Suppressor macrophage (primary cell): ENCODE data around the gene ZNF236.

ENCODE experiments used
- DNase-seq, 4 experiments: peaks; one replicate each; pipeline ENCODE4 v3.0.0-alpha.2; 2020 to 2022

ZNF236 gene

DNA sequence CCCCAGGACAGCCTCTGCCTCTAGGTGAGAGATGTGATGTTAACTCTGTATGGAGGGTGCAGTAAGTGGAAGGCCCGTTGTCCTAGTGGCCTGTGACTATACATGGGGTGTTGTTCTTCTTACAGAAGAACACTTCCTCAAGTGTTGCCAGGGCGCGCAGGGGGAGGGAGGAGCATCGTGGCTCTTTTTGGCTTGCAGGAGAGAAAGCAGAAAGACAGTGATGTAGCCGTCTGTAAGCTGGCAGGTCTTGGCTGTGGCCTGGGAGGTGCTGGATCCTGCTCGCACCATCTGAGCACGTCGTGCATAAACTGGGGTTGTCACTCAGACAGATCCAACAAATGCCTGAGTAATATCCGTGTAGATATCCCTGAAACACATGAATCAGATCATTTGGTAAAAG, 44.3 kb downstream of the ZNF236 start:
- DNase-seq: peak in 2 of 4 experiments; percentile 2 to 15

DNA sequence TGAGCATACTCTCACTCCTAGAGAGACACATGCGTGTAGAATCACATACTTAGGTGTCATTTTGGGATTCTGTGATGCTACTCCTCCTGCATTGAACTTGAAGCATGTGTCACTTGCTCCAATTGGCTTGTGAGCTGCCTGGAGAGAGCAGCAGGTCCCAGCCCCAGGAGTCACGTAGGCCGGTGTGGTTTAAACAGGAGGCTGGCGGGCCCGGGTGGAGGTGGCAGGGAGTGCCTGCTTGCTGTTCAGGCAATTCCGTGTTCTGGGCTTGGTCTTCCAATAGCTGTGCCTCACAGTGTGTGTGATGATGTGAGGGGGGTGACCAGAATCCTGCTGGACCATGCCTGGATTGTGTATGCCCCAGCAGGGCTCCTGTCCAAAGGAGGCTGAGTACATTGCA, 51.0 kb downstream of the ZNF236 start:
- no peak for DNase-seq

DNA sequence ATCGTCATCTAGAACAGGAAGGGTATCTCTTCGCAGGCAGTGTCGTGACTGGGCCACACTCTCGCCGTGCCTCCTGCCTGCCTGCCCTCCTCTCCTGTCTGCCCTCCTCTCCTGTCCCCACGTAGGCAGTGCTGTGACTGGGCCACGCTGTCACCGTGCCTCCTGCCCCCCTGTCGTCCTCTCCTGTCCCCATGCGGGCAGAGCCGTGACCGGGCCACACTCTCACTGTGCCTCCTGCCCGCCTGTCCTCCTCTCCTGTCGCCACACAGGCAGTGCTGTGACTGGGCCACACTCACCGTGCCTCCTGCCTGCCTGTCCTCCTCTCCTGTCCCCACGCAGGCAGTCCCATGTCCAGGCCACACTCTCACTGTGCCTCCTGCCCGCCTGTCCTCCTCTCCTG, 51.4 kb downstream of the ZNF236 start:
- no peak for DNase-seq

DNA sequence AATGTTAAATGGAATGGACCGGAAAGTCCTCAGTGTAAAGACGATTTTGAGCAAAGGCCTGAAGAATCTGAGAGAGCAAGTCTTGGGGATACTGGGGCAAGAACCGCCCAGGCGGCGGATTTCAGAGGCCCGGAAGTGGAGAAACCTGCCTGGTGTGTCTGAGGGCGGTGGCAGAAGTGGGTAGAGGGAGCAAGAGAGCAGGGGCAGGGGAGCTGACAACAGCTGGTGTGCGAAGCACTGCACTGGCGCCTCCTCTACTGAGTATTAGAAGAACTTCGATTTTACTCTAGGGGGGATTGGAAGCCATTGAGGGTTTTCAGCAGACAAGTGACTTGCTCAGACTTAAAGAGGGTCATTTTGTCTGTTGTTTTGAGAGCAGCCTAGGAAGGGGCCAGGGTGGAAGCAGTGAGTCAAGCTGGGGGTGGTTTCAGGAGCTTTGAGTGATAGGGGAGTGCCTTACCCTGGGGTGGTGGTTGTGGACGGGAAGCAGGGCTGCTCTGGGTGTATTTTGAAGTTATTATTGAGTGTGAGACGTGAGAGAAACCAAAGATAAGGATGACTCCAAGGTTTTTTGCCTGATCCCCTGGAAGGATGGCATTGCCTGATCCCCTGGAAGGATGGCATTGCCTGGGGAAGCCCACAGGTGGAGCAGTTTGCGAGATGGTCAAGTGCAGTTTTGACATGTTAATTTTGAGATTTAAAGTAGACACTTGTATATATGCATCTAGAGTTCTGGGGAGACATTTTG, 52.5 kb downstream of the ZNF236 start:
- DNase-seq: no peak

DNA sequence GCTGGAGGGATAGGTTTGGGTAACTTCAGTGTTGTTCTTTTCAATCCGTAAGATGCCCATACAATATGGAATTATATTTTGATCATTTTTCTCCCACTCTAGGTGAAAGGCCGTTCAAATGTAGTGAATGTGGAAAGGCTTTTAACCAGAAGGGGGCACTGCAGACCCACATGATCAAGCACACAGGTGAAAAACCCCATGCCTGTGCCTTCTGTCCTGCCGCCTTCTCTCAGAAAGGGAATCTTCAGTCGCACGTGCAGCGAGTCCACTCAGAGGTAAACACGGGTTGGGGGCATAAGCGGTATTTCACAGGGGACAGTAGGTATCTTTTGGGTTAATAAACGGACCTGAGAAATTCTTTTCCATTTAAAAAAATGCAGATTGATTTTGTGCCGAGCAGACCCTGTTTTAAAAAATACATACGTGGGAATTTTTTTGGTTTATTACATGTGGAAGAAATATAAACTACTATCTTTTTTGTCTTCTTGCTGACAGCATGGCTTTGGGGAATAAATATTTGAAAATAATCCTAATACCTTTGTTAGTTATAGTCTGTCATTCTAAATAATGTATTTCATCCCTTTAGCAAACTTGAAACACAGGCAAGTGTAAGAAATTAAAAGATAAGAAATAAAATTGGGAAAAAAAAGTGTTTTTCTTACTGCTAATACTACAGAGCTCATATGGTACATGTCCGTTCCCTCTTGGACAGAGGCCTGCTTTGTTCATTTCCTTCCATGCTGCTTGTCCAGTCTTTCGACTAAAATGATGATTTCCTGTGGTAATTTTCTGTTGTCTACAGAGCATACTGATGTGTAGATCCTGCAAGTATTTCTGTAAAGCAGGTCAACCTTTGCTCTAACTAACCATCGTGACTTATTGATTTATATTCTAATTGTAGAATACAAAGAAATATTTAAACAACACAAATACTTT, 53.3 kb downstream of the ZNF236 start:
- DNase-seq: peak; percentile 26 to 52 (median 42)

DNA sequence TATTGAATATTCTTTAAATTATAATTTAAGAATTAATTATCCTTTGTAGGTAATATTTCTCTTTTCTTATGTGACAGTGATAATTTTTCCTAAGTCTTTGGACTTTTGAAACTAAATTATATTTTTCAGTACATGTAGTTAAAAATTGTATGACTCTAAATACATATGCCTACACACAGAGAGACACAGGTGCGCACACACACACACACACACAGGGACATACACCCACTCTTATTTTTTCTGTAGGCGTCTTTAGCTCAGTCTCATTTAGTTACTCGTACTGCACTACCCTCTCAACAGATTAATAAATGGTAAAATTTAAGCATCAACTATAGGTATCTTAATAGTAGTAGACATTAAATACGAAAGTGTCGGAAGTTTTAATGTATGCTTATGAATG, 56.1 kb downstream of the ZNF236 start:
- DNase-seq: no peak

DNA sequence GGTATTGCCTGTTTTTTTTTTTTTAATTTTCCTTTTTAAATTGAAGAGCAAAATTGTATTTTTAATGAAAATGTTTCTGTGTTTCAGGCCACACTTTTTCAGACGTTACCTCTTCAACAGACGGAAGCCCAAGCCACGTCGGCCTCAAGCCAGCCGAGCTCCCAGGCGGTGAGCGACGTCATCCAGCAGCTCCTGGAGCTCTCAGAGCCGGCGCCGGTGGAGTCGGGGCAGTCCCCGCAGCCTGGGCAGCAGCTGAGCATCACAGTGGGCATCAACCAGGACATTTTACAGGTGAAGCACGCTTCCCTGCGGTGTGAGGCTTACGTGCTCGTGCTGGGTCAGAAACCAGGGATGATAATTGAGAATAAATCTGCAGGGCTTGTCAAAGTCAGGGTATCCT, 57.7 kb downstream of the ZNF236 start:
- no peak for DNase-seq

DNA sequence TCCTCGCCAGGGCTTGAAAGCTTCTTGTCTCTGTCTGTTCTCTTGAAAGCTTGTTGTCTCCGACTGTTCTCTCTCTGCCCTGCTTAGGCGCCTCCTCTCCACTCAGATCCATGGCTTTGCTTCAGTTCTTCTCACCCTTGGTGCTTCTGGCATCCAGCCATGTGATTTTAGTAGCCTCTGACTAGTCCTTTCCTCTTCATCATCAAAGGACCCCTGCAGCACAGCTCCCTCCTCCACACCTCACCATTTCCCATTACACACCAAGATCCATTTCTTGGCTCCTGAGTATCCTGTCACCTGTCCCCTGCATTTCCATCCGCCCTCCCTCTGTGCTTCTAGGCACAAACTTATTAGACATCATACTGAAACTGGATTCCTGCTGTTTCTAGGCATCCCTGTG, 59.4 kb downstream of the ZNF236 start:
- DNase-seq: no peak

DNA sequence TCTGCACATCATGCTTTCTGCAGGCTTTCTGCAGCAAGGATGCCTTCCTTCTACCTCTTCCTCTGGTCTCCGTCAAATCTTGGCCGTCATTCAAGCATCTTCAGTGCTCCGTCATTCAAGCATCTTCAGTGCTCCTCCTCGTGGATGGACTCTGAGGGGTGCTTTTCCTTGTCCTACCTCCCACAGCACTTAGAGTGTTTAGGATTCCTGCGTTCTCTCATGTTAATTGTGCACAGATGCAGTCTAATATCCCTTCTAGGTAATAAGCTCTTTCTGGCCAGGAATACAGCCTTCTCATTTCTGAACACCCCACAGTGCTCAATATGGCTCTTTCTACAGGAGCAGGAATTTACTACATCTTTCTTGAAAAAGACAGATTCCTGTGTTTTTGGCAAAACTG, 59.8 kb downstream of the ZNF236 start:
- DNase-seq: no peak

DNA sequence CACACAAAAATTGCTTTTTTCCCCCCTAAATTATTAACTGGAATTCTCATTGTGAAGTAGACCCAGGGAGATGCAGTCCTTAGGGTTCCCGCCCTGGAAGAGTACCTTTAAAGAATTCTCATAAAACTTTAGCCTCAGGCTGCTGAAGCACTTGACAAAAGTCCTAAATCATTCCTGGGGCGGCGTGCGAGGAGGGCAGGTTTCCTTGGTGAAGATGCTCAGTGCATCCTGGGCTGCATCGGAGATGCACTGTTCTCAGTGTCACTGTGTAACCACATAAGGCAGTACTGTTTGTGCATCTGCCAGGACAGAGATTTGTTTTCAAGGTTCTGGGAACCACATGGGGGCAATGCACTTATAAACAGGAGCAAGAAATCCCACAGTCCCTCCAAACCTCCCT, 62.6 kb downstream of the ZNF236 start:
- DNase-seq: no peak

DNA sequence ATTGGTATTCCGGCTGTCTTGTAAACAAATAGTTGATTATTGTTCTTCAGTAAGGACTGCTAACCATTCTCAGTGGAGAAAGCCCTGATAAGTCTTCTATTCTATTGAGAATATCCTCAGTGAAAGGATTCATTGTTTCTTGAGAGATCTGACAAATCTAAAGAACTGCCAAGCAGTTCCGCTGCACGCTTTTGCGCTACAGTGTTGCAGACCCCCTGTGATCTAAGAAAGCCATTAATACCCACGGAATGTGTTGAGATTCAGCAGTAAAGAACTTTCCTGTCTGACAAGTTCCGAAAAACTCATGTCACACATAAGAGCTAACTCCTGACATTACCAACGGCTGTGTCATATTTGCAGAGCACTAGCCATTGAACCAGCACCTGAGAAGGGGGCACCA, 63.8 kb downstream of the ZNF236 start:
- DNase-seq: no peak

DNA sequence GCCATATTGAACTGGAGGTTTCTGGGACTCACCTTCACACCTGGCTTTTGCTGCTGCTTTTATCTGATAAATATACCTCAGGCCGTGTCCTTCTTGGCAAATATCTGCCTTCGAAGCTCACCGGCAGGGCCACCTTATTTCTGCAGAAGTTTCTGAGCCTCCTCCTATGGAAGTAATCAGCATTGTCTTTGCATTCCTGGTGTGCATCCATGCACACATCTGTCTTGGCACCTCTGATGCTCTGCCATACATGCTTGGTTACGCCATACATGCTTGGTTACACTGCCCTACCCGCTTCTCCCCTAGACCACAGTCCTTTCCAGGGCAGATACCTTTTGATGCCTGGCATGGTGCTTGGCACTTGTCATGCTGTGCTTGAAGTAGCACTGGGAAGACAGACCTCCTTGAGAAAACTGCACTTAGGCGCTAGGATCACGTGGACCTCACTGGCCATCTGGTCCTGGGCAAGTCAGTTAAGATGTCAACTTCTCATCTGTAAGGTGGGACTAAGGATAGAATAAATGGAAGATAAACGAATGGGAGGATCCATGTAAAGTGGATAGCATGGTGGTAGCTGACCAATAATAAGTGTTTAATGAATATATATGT, 66.8 kb downstream of the ZNF236 start:
- DNase-seq: no peak

DNA sequence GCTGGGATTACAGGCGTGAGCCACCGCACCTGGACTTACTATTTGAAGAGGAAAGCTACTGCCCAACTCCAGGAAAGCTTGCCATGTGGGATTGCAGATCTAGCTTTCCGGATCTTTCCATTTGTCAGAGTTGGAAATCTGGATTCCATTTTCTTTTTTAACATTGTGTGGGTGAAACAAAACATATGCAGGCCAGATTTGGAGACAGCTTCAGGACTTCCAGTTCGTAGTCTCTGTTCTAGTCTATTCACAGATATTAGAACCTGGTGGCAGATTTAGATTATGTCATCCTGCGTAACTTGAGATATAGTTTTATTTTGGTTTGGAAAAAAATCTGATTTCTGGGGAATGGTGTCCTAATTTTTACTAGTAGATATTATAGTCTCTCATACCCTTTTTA, 70.5 kb downstream of the ZNF236 start:
- DNase-seq: no peak

DNA sequence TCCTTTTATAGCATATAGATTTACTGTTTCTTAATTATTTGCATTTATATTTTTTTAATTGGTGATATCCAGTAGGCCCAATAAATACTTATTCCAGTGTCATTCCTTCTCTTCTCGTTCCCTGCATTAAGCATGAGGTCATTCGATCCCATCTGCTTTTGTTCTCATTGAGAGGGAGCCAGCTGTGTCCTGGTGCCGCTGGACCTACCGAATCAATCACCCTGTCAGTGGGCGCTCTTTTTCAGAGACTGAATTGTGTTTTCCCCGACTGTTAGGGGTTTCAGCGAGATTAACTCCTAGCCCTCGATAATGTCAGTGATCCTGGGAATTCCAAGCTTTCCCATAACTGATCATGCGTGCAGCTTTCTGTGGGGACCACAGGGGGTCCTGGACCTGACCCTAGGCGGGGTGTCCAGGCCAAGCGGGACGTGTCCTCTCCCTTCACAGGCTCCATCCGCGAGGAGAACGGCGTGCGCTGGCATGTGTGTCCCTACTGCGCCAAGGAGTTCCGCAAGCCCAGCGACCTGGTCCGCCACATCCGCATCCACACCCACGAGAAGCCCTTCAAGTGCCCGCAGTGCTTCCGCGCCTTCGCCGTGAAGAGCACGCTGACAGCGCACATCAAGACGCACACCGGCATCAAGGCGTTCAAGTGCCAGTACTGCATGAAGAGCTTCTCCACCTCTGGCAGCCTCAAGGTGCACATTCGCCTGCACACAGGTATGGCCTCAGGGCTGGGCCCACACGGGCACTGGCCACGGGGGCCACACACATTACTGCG, 72.4 kb downstream of the ZNF236 start:
- DNase-seq: no peak

DNA sequence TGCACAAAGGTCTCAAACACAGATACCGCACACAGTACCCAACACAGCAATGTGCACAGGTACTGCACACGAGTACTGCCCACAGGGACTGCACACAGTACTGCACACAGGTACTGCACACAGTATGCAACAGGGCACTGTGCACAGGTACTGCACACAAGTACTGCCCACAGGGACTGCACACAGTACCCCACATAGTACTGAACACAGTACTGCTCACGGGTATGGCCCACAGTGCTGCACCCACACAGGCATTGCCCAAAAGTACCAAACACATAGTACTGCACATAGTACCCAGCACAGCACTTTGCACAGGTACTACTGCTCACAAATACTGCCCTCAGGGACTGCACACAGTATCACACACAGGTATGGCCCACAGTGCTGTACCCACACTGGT, 73.1 kb downstream of the ZNF236 start:
- no peak for DNase-seq

DNA sequence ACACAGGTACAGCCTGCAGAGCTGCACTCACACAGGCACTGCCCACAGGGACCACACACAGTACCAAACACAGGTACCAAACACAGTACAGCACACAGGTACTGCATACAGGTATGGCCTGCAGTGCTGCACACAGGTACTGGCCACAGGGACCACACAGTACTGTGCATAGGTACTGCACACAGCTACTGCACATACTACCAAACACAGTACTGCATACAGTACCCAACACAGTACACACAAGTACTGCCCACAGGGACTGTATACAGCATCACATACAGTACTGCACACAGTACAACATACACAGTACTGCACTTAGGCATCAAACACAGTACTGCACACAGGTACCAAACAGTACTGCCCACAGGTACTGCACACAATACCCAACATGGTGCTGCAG, 74.3 kb downstream of the ZNF236 start:
- DNase-seq: no peak

DNA sequence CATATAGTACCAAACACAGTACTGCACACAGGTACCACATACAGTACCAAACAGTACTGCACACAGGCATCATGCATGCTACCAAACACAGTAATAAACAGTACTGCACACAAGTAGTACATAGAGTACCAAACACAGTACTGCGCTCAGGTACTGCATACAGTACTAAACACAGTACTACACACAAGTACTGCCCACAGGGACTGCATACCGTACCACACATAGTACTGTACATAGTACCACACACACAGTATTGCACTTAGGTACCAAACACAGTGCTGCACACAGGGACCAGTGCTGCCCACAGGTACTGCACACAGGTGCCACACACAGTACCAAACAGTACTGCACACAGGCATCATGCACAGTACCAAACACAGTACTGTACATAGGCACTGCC, 74.9 kb downstream of the ZNF236 start:
- DNase-seq: no peak

DNA sequence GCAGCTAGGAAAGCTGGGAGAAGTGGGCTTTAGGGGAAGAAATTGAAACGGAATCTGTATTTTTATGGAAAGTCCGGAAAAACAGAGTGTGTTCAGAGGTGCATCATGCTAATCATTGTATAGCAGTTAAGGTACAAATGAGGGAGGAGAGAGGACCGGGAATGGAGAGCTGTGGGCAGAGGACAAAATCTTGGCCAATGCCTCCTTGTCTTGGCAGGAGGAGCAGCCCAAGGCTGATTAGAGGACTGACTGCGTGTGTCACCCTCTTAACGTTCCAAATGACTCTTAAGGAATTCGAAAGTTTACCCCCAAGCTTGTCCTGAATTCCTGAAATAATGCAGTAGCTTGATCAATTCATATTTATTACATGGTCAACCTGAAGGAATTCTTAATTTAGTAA, 81.0 kb downstream of the ZNF236 start:
- DNase-seq: no peak

DNA sequence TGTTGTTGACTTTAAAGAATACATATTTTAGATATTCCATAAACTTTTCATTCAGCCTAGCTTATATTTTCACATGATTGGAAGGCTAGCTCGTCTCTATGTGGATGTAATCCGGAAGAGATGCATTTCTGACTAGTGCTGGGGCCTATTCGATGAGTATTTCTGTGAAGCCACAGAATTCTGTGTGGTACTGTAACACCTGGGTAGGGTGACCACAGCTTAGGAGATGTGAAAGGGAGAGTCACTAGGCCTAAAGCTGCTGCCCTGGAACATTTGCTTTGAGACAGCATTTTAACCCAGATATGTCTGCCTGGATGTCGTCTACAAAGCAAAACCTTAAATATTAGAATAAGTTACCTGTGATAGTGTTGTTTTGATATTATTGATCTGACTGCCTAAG, 83.5 kb downstream of the ZNF236 start:
- DNase-seq: no peak

DNA sequence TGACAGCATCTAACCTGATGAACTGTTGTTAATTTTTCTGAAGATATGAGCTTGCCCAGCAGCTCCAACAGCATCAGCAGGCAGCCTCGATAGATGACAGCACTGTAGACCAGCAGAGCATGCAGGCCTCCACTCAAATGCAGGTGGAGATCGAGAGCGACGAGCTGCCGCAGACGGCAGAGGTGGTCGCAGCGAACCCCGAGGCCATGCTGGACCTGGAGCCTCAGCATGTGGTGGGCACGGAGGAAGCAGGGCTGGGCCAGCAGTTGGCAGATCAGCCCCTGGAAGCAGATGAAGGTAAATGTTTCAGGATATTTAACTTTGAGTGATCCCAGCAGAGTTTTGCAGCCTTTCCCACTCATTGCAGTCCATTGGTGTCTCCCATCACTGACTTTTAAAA, 85.9 kb downstream of the ZNF236 start:
- DNase-seq: no peak

DNA sequence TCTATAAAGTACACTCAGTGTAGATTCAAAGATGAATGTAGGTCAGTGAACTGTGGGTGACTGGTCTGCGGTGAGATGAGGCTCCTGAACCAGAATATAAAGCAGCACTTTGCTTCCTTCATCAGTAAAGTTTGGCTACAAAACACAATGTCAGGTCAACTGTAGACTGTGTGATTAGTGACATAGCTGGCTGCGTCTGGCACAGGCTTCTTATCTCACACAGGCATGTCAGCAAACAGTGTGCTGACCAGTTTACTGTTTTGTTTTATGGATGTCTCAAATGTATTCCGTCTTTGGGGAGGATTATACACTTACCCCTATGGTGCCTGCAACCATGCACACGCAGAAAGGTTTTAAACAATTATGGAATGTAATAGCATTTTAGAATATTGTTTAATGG, 87.1 kb downstream of the ZNF236 start:
- DNase-seq: no peak

DNA sequence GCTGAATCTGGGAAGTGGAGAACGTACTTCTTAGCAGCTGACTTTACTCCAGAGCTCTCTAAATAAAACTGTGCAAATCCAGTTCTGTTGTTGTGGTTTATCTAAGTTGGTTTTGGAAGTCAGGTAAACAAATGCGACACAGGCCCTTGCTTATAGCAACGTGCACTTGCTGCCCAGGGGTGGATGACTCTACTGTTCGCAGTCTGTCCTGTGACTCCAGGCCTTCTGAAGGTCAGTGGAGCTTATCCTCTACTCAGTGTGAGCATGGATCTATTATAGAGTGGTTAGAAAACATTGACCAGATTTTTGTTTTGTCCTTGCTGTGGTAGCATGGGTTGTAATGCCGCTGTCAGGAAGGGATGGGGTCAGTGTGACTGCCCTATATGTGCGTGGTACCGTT, 89.1 kb downstream of the ZNF236 start:
- DNase-seq: no peak

DNA sequence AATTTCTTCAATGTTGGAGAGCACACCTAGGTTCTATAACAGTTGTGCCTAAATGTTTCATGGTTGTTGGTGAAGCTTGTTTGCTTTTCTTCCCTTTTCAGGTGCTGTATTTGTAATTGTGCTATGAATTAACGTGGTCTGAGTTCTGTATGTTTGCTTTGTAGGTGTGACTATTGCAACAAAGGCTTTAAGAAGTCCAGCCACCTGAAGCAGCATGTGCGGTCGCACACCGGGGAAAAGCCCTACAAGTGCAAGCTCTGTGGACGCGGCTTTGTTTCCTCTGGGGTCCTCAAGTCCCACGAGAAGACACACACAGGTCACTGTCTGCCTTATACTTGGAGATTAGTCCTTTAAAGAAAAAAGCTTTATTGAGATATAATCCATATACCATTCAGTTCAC, 91.2 kb downstream of the ZNF236 start:
- DNase-seq: no peak
